Measurements from ENCODE around the gene CAPS.
"Not testable (repeated sequence)": the region's sequence is repeated elsewhere in the genome, so short reads cannot be mapped to it uniquely, and the experiment has no call there.

The CAPS gene

DNA sequence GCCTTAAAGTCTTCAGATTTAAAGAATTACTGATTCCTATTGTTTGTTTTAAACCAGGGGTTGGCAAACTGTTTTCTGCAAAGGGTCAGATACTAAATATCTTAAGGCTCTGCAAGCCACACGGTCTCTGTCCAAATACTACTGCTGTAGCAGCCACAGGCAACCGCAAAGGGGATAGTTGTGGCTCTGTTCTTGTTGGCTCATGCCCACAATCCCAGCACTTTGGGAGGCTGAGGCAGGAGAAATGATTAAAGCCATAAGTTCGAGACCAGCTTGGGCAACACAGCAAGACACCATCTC is 41.5 kb downstream of the CAPS start:
- no peak for DNase-seq (ENCODE audit: low read depth, low spot score)

GRCh38 chr19:5956323-5956722 is 42.3 kb downstream of the CAPS start:
- DNase-seq (ENCODE audit: low read depth, low spot score): no peak

DNA sequence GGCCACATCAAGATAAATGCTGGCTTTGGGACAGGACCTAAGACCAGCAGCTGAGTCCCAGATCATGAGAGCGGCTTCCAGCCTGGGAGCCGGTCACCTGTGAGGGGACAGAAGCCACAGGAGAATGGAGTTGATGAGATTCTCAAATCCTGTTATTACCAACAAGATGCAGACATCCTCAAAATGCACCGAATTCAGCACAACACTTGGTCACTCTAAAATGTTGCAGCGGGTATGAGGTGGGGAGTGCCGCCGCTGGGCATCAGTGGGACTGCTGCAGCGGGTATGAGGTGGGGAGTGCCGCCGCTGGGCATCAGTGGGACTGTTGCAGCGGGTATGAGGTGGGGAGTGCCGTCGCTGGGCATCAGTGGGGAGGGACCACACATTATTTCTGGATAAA is 42.7 kb downstream of the CAPS start:
- no peak for DNase-seq (ENCODE audit: low read depth, low spot score)

GRCh38 chr19:5957170-5957569 is 43.1 kb downstream of the CAPS start:
- no peak for DNase-seq (ENCODE audit: low read depth, low spot score)

DNA sequence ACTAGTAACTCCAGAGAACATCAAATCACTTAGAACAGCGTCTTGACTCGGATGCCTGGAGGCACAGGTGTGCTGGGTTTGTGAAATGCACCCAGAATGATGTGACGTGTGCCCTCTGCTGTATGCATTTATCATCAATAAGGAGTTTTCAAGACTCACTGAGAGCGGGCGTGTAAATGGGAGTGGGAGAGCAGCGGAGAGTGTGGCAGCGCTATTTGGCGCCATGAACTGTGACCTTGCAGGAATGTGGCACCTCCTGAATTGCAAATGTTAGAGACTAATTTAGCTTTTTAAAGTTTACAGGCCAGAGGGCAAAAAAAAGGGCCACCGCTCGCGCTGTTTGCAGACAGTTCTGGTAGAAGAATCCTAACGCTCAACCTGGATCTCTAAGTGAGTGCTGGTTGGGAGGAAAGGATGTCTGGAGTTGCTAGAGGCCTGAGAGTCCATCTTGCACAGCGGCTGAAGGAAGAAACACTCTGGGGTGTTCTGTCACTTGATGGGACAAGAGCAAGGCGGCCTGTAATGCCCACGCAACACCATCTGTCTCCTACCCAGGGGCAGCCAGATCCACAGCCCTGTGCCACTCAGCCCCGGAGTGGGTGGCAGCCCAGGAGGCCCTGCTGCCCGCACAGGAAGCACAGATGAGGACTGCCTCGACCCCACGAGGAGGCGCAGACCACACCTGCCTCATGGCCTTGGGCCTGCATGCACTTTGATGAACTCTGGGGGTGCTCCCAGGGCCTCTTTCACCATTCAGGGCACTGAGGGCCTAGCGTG is 44.2 kb downstream of the CAPS start:
- peak; percentile 77 for DNase-seq (ENCODE audit: low read depth, low spot score)

GRCh38 chr19:5958851-5959122 is 44.7 kb downstream of the CAPS start:
- no peak for DNase-seq (ENCODE audit: low read depth, low spot score)

- DNase-seq (ENCODE audit: low read depth, low spot score): no peak
These were observed 45.4 kb downstream of the CAPS start for GRCh38 chr19:5959260-5960004.

- peak; percentile 45 for DNase-seq (ENCODE audit: low read depth, low spot score)
These were observed 46.2 kb downstream of the CAPS start for GRCh38 chr19:5960005-5961001.

DNA sequence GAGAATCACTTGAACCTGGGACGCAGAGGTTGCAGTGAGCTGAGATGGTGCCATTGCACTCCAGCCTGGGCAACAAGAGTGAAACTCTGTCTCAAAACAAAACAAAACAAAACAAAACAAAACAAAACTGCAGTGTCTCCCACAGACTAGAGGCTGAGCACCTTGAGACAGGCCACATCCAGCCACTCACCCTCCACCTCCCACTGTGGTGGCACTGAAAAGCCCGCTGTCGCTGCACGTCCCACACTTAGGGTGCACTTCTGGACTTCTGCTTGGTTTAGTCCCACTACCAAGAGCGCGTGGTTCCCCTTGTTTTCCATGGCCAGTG is 47.6 kb downstream of the CAPS start:
- not testable (repeated sequence) for DNase-seq (ENCODE audit: low read depth, low spot score)

GRCh38 chr19:5961969-5962945 is 48.2 kb downstream of the CAPS start:
- no peak for DNase-seq (ENCODE audit: low read depth, low spot score)

- not testable (repeated sequence) for DNase-seq (ENCODE audit: low read depth, low spot score)
These were observed 49.2 kb downstream of the CAPS start for GRCh38 chr19:5963259-5963658.

DNA sequence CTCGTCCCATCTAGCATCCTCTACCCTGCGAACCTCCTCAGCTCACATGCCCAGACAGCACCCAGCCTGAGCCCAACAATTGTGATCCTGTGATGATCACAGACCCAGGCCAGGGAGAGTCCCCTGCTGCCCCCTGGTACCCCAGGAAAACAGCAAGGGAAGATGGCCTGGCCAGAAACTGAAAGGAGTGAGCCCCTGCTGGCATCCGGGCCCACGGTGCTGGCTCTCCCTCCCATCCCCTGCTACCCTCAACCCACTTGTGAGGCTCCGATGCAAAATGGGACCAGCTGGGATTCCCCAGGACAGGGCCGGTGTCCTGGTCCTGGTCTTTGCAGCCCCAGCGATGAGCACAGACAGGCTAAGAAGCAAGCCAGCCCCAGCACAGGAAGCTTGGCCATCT is 49.8 kb downstream of the CAPS start:
- no peak for DNase-seq (ENCODE audit: low read depth, low spot score)

GRCh38 chr19:5964816-5965565 is 50.9 kb downstream of the CAPS start:
- no peak for DNase-seq (ENCODE audit: low read depth, low spot score)
